Urinary bladder (tissue), 4 donors: ENCODE measurements around the gene GUCY1A2. TPM values are rescaled to one million over a fixed set of nuclear protein-coding genes. Genes with fewer than 3 reads are reported as not detected.

Experiments
- DNase-seq: peaks from one replicate; pipeline ENCODE4 v3.0.0-alpha.2; 2015; ENCODE audit errors: extremely low spot score
- H3K27ac ChIP-seq: one replicate; pipeline ENCODE4 v1.5.1; 2013; ENCODE audit warnings: low read depth, mild to moderate bottlenecking, moderate library complexity
- H3K36me3 ChIP-seq: one replicate; pipeline ENCODE4 v1.6.1; 2013; ENCODE audit warnings: mild to moderate bottlenecking, moderate library complexity; ENCODE audit not compliant: insufficient read depth
- H3K4me1 ChIP-seq: one replicate; pipeline ENCODE4 v1.6.1; 2013; ENCODE audit warnings: mild to moderate bottlenecking, moderate library complexity; ENCODE audit not compliant: insufficient read depth
- H3K4me3 ChIP-seq: one replicate; pipeline ENCODE4 v1.5.1; 2013; ENCODE audit warnings: low read depth, low read length
- whole genome bisulfite sequencing: extraction: QIAGEN DNeasy Blood & Tissue Kit; methylation state at CpG from one replicate; pipeline ENCODE4 v1.1.7; 2013; 5-methylcytosine and 5-hydroxymethylcytosine counted together
- polyA plus RNA-seq: library from polyadenylated mRNA; stranded (reverse); fragments of 200-250 nt; gene quantifications from one replicate; pipeline ENCODE4 v1.2.3, GENCODE V29; 2013
- total RNA-seq: library from RNA; depleted of rRNA; stranded (reverse); fragments of >200 nt; gene quantifications from one replicate; pipeline ENCODE4 v1.2.3, GENCODE V29; 2014
- donor health status: healthy with polysubstance abuse.
- donor health status: healthy.

GUCY1A2 gene
- total and polyA plus RNA-seq, 2 donors, result 0.99 to 58.5 TPM

- DNase-seq, result peak; percentile 54
- Histone ChIP-seq H3K27ac (no peak overlapping the region), H3K36me3 (no peaks in the 10 kb centered on the region), H3K4me3 (peak overlapping the region; percentile 65), H3K4me1 (no peaks in the 10 kb centered on the region)
- WGBS, result under 1% methylated on average over 36 of the region's 36 CpGs
Observed at GRCh38 chr11:107018902-107019493, 722 bp upstream of the GUCY1A2 start.

GRCh38 chr11:107017433-107018218 lies 650 bp downstream of the GUCY1A2 start:
- 1% methylated on average over 84 of the region's 85 CpGs for whole genome bisulfite sequencing
- Histone ChIP-seq H3K27ac (peak overlapping the region; percentile 52), H3K4me1 (no peaks in the 10 kb centered on the region), H3K36me3 (no peaks in the 10 kb centered on the region), H3K4me3 (peak overlapping the region; percentile 65)
- no peak for DNase-seq

- 65% methylated on average over 3 of the region's 3 CpGs for WGBS
- DNase-seq, result no peak
- no peak overlapping the region for H3K27ac ChIP-seq
- no peaks in the 10 kb centered on the region for H3K36me3 ChIP-seq
- H3K4me1 ChIP-seq, result no peaks in the 10 kb centered on the region
- peak overlapping the region; percentile 65 for H3K4me3 ChIP-seq
Observed at GRCh38 chr11:107017104-107017432, 1.2 kb downstream of the GUCY1A2 start.

GRCh38 chr11:107014871-107015270 lies 3.4 kb downstream of the GUCY1A2 start:
- Histone ChIP-seq H3K4me3 (no peak overlapping the region), H3K27ac (no peak overlapping the region), H3K4me1 (no peaks in the 10 kb centered on the region), H3K36me3 (no peaks in the 10 kb centered on the region)
- no peak for DNase-seq
- WGBS, result 84% methylated on average over 1 of the region's 1 CpG

GRCh38 chr11:107011977-107012376 lies 6.3 kb downstream of the GUCY1A2 start:
- no peaks in the 10 kb centered on the region for H3K36me3 ChIP-seq
- WGBS, result 67% methylated on average over 2 of the region's 2 CpGs
- DNase-seq, result no peak

GRCh38 chr11:107009190-107009589 lies 9.1 kb downstream of the GUCY1A2 start:
- Histone ChIP-seq H3K36me3 (no peaks in the 10 kb centered on the region), H3K4me3 (no peak overlapping the region), H3K27ac (no peak overlapping the region), H3K4me1 (no peaks in the 10 kb centered on the region)
- no peak for DNase-seq
- WGBS, result 93% methylated on average over 1 of the region's 1 CpG

More at GRCh38 chr11:107011977-107012376, 6.3 kb downstream of the GUCY1A2 start:
- Histone ChIP-seq H3K4me1 (no peaks in the 10 kb centered on the region), H3K4me3 (no peak overlapping the region), H3K27ac (no peak overlapping the region)

GRCh38 chr11:107006076-107006833 lies 12.0 kb downstream of the GUCY1A2 start:
- WGBS, result 37% methylated on average over 2 of the region's 2 CpGs
- Histone ChIP-seq H3K27ac (no peak overlapping the region), H3K36me3 (no peaks in the 10 kb centered on the region), H3K4me1 (no peaks in the 10 kb centered on the region), H3K4me3 (no peak overlapping the region)
- no peak for DNase-seq

GRCh38 chr11:106999196-106999595 lies 19.1 kb downstream of the GUCY1A2 start:
- Histone ChIP-seq H3K27ac (no peak overlapping the region), H3K4me3 (no peak overlapping the region), H3K36me3 (no peaks in the 10 kb centered on the region), H3K4me1 (no peaks in the 10 kb centered on the region)
- 95% methylated on average over 1 of the region's 1 CpG for WGBS
- no peak for DNase-seq

- WGBS, result 55% methylated on average over 4 of the region's 4 CpGs
- H3K4me3 ChIP-seq, result no peak overlapping the region
- no peaks in the 10 kb centered on the region for H3K4me1 ChIP-seq
- H3K36me3 ChIP-seq, result no peaks in the 10 kb centered on the region
- no peak overlapping the region for H3K27ac ChIP-seq
- no peak for DNase-seq
Observed at GRCh38 chr11:106998916-106999188, 19.4 kb downstream of the GUCY1A2 start.

- no peaks in the 10 kb centered on the region for H3K4me1 ChIP-seq
- no peak for DNase-seq
- WGBS, result 67% methylated on average over 4 of the region's 4 CpGs
- no peak overlapping the region for H3K4me3 ChIP-seq
- H3K36me3 ChIP-seq, result no peaks in the 10 kb centered on the region
- no peak overlapping the region for H3K27ac ChIP-seq
Observed at GRCh38 chr11:106998116-106998915, 20.0 kb downstream of the GUCY1A2 start.

- H3K4me3 ChIP-seq, result no peak overlapping the region
- DNase-seq, result no peak
- WGBS, result 88% methylated on average over 3 of the region's 3 CpGs
- no peak overlapping the region for H3K27ac ChIP-seq
- no peaks in the 10 kb centered on the region for H3K4me1 ChIP-seq
- H3K36me3 ChIP-seq, result no peaks in the 10 kb centered on the region
Observed at GRCh38 chr11:106997227-106997626, 21.0 kb downstream of the GUCY1A2 start.

- H3K36me3 ChIP-seq, result no peaks in the 10 kb centered on the region
- no peak for DNase-seq
- H3K27ac ChIP-seq, result no peak overlapping the region
- no peaks in the 10 kb centered on the region for H3K4me1 ChIP-seq
- H3K4me3 ChIP-seq, result no peak overlapping the region
- WGBS, result 64% methylated on average over 3 of the region's 3 CpGs
Observed at GRCh38 chr11:106996691-106997090, 21.6 kb downstream of the GUCY1A2 start.

- no peaks in the 10 kb centered on the region for H3K36me3 ChIP-seq
- no peak for DNase-seq
- no peak overlapping the region for H3K4me3 ChIP-seq
- no peak overlapping the region for H3K27ac ChIP-seq
- WGBS, result 87% methylated on average over 10 of the region's 10 CpGs
- H3K4me1 ChIP-seq, result no peaks in the 10 kb centered on the region
Observed at GRCh38 chr11:106990331-106990730, 27.9 kb downstream of the GUCY1A2 start.
